Measurements from ENCODE around the gene B4GALNT3.

B4GALNT3 gene

GRCh38 chr12:468671-469389, 9.1 kb downstream of the B4GALNT3 start:
- DNase-seq, result no peak

- no peak for DNase-seq
These were observed 10.4 kb downstream of the B4GALNT3 start for GRCh38 chr12:470133-470532.

GRCh38 chr12:473198-473597, 13.5 kb downstream of the B4GALNT3 start:
- DNase-seq, result no peak

- no peak for DNase-seq
These were observed 14.3 kb downstream of the B4GALNT3 start for GRCh38 chr12:473863-474577.

- no peak for DNase-seq
These were observed 15.5 kb downstream of the B4GALNT3 start for GRCh38 chr12:475286-475685.

- DNase-seq, result no peak
These were observed 19.4 kb downstream of the B4GALNT3 start for GRCh38 chr12:479161-479560.

GRCh38 chr12:480831-481816, 21.4 kb downstream of the B4GALNT3 start:
- no peak for DNase-seq

GRCh38 chr12:482061-482460, 22.3 kb downstream of the B4GALNT3 start:
- no peak for DNase-seq

- DNase-seq, result no peak
These were observed 24.4 kb downstream of the B4GALNT3 start for GRCh38 chr12:484096-484495.

- DNase-seq, result no peak
These were observed 30.5 kb downstream of the B4GALNT3 start for GRCh38 chr12:490260-490659.

- no peak for DNase-seq
These were observed 35.7 kb downstream of the B4GALNT3 start for GRCh38 chr12:495466-495865.

GRCh38 chr12:496736-497135, 37.0 kb downstream of the B4GALNT3 start:
- DNase-seq, result no peak

- no peak for DNase-seq
These were observed 37.9 kb downstream of the B4GALNT3 start for GRCh38 chr12:497501-498160.

- no peak for DNase-seq
These were observed 40.2 kb downstream of the B4GALNT3 start for GRCh38 chr12:499837-500458.

- DNase-seq, result no peak
These were observed 42.1 kb downstream of the B4GALNT3 start for GRCh38 chr12:501722-502447.

- DNase-seq, result no peak
These were observed 43.5 kb downstream of the B4GALNT3 start for GRCh38 chr12:503111-503761.

GRCh38 chr12:505221-505620, 45.5 kb downstream of the B4GALNT3 start:
- DNase-seq, result no peak

GRCh38 chr12:507391-507796, 47.7 kb downstream of the B4GALNT3 start:
- no peak for DNase-seq

- no peak for DNase-seq
These were observed 48.4 kb downstream of the B4GALNT3 start for GRCh38 chr12:508145-508544.

GRCh38 chr12:508795-509194, 49.1 kb downstream of the B4GALNT3 start:
- DNase-seq, result no peak

GRCh38 chr12:509500-509899, 49.8 kb downstream of the B4GALNT3 start:
- no peak for DNase-seq
